T-helper 1 cell treated with Interleukin-12 subunit alpha and Interleukin-12 subunit beta and Interleukin-4 antibody, amounts not matched to agents 30 μg/mL and 1 μg/mL, for 36 hours (primary cell): Measurements from ENCODE around the gene CYP11A1.

Source experiments
- H3K27ac Mint-ChIP-seq: one replicate; pipeline ENCODE4 v1.8.0; 2021; ENCODE audit warnings: mild to moderate bottlenecking, mixed read lengths
- H3K27me3 Mint-ChIP-seq: one replicate; pipeline ENCODE4 v1.8.0; 2021; ENCODE audit warnings: low read depth, mixed read lengths
- H3K36me3 Mint-ChIP-seq: one replicate; pipeline ENCODE4 v1.8.0; 2021; ENCODE audit warnings: low read depth, mixed read lengths
- H3K4me1 Mint-ChIP-seq: one replicate; pipeline ENCODE4 v1.8.0; 2021; ENCODE audit warnings: low read depth, mixed read lengths
- H3K4me3 Mint-ChIP-seq: one replicate; pipeline ENCODE4 v1.8.0; 2021; ENCODE audit warnings: mild to moderate bottlenecking, moderate library complexity, mixed read lengths
- H3K9me3 Mint-ChIP-seq: one replicate; pipeline ENCODE4 v1.8.0; 2021; ENCODE audit warnings: mixed read lengths

CYP11A1 gene

GRCh38 chr15:74343127-74343796 lies 24.2 kb downstream of the CYP11A1 start:
- no peaks in the 10 kb centered on the region for H3K9me3 Mint-ChIP-seq
- no peak overlapping the region for H3K27ac Mint-ChIP-seq
- no peaks in the 10 kb centered on the region for H3K36me3 Mint-ChIP-seq
- no peaks in the 10 kb centered on the region for H3K27me3 Mint-ChIP-seq
- peaks cover 2% of the 10 kb centered on the region for H3K4me1 Mint-ChIP-seq
- no peak overlapping the region for H3K4me3 Mint-ChIP-seq

GRCh38 chr15:74340150-74340549 lies 27.3 kb downstream of the CYP11A1 start:
- no peak overlapping the region for H3K27ac Mint-ChIP-seq
- H3K27me3 Mint-ChIP-seq, result no peaks in the 10 kb centered on the region
- no peaks in the 10 kb centered on the region for H3K4me1 Mint-ChIP-seq
- H3K36me3 Mint-ChIP-seq, result no peaks in the 10 kb centered on the region
- H3K9me3 Mint-ChIP-seq, result no peaks in the 10 kb centered on the region
- no peak overlapping the region for H3K4me3 Mint-ChIP-seq

- H3K27me3 Mint-ChIP-seq, result no peaks in the 10 kb centered on the region
- no peak overlapping the region for H3K4me3 Mint-ChIP-seq
- H3K27ac Mint-ChIP-seq, result no peak overlapping the region
- no peaks in the 10 kb centered on the region for H3K4me1 Mint-ChIP-seq
- H3K9me3 Mint-ChIP-seq, result no peaks in the 10 kb centered on the region
- no peaks in the 10 kb centered on the region for H3K36me3 Mint-ChIP-seq
Measured at GRCh38 chr15:74339371-74339770, 28.1 kb downstream of the CYP11A1 start.

GRCh38 chr15:74338676-74339075 lies 28.8 kb downstream of the CYP11A1 start:
- Mint-ChIP-seq H3K27me3 (no peaks in the 10 kb centered on the region), H3K36me3 (no peaks in the 10 kb centered on the region), H3K9me3 (no peaks in the 10 kb centered on the region), H3K27ac (no peak overlapping the region), H3K4me3 (no peak overlapping the region), H3K4me1 (no peaks in the 10 kb centered on the region)

- no peaks in the 10 kb centered on the region for H3K36me3 Mint-ChIP-seq
- H3K4me1 Mint-ChIP-seq, result no peaks in the 10 kb centered on the region
- H3K27ac Mint-ChIP-seq, result no peak overlapping the region
- no peaks in the 10 kb centered on the region for H3K27me3 Mint-ChIP-seq
- H3K4me3 Mint-ChIP-seq, result no peak overlapping the region
- H3K9me3 Mint-ChIP-seq, result no peaks in the 10 kb centered on the region
Measured at GRCh38 chr15:74337607-74338211, 29.7 kb downstream of the CYP11A1 start.

- no peak overlapping the region for H3K4me3 Mint-ChIP-seq
- H3K27ac Mint-ChIP-seq, result no peak overlapping the region
- H3K27me3 Mint-ChIP-seq, result no peaks in the 10 kb centered on the region
- no peaks in the 10 kb centered on the region for H3K9me3 Mint-ChIP-seq
- H3K4me1 Mint-ChIP-seq, result no peaks in the 10 kb centered on the region
- no peaks in the 10 kb centered on the region for H3K36me3 Mint-ChIP-seq
Measured at GRCh38 chr15:74337146-74337545, 30.3 kb downstream of the CYP11A1 start.

GRCh38 chr15:74336061-74337005 lies 31.1 kb downstream of the CYP11A1 start:
- Mint-ChIP-seq H3K27me3 (no peaks in the 10 kb centered on the region), H3K4me3 (no peak overlapping the region), H3K36me3 (no peaks in the 10 kb centered on the region), H3K9me3 (no peaks in the 10 kb centered on the region), H3K27ac (no peak overlapping the region), H3K4me1 (no peaks in the 10 kb centered on the region)

GRCh38 chr15:74335396-74335795 lies 32.0 kb downstream of the CYP11A1 start:
- no peaks in the 10 kb centered on the region for H3K27me3 Mint-ChIP-seq
- no peak overlapping the region for H3K27ac Mint-ChIP-seq
- no peak overlapping the region for H3K4me3 Mint-ChIP-seq
- H3K4me1 Mint-ChIP-seq, result no peaks in the 10 kb centered on the region
- H3K9me3 Mint-ChIP-seq, result no peaks in the 10 kb centered on the region
- no peaks in the 10 kb centered on the region for H3K36me3 Mint-ChIP-seq

GRCh38 chr15:74334127-74334526 lies 33.3 kb downstream of the CYP11A1 start:
- no peaks in the 10 kb centered on the region for H3K4me1 Mint-ChIP-seq
- H3K27ac Mint-ChIP-seq, result no peak overlapping the region
- H3K4me3 Mint-ChIP-seq, result no peak overlapping the region
- no peaks in the 10 kb centered on the region for H3K27me3 Mint-ChIP-seq
- no peaks in the 10 kb centered on the region for H3K36me3 Mint-ChIP-seq
- no peaks in the 10 kb centered on the region for H3K9me3 Mint-ChIP-seq

- H3K27ac Mint-ChIP-seq, result no peak overlapping the region
- no peak overlapping the region for H3K4me3 Mint-ChIP-seq
- H3K27me3 Mint-ChIP-seq, result no peaks in the 10 kb centered on the region
Measured at GRCh38 chr15:74333662-74334061, 33.8 kb downstream of the CYP11A1 start.

GRCh38 chr15:74333093-74333492 lies 34.4 kb downstream of the CYP11A1 start:
- Mint-ChIP-seq H3K4me1 (no peaks in the 10 kb centered on the region), H3K9me3 (no peaks in the 10 kb centered on the region), H3K27ac (no peak overlapping the region), H3K4me3 (no peak overlapping the region), H3K36me3 (no peaks in the 10 kb centered on the region), H3K27me3 (no peaks in the 10 kb centered on the region)

More at GRCh38 chr15:74333662-74334061, 33.8 kb downstream of the CYP11A1 start:
- no peaks in the 10 kb centered on the region for H3K4me1 Mint-ChIP-seq
- H3K9me3 Mint-ChIP-seq, result no peaks in the 10 kb centered on the region
- no peaks in the 10 kb centered on the region for H3K36me3 Mint-ChIP-seq

- Mint-ChIP-seq H3K36me3 (no peaks in the 10 kb centered on the region), H3K27ac (no peak overlapping the region), H3K27me3 (no peaks in the 10 kb centered on the region), H3K9me3 (no peaks in the 10 kb centered on the region), H3K4me3 (no peak overlapping the region), H3K4me1 (no peaks in the 10 kb centered on the region)
Measured at GRCh38 chr15:74332611-74333010, 34.8 kb downstream of the CYP11A1 start.

- H3K9me3 Mint-ChIP-seq, result no peaks in the 10 kb centered on the region
- H3K4me1 Mint-ChIP-seq, result no peaks in the 10 kb centered on the region
- H3K36me3 Mint-ChIP-seq, result no peaks in the 10 kb centered on the region
- no peak overlapping the region for H3K4me3 Mint-ChIP-seq
- no peaks in the 10 kb centered on the region for H3K27me3 Mint-ChIP-seq
- no peak overlapping the region for H3K27ac Mint-ChIP-seq
Measured at GRCh38 chr15:74332011-74332410, 35.4 kb downstream of the CYP11A1 start.

GRCh38 chr15:74330861-74331408 lies 36.5 kb downstream of the CYP11A1 start:
- H3K36me3 Mint-ChIP-seq, result no peaks in the 10 kb centered on the region
- no peaks in the 10 kb centered on the region for H3K9me3 Mint-ChIP-seq
- H3K4me3 Mint-ChIP-seq, result no peak overlapping the region
- H3K27ac Mint-ChIP-seq, result no peak overlapping the region
- no peaks in the 10 kb centered on the region for H3K27me3 Mint-ChIP-seq
- no peaks in the 10 kb centered on the region for H3K4me1 Mint-ChIP-seq
